ENCODE measurements around the gene UCHL3. TPM values are rescaled to one million over a fixed set of nuclear protein-coding genes. Genes with fewer than 3 reads are reported as not detected.

The UCHL3 gene
- total RNA-seq, 2 experiments from 2014 or later = 34.7 to 49.5 TPM

GRCh38 chr13:75554981-75555380 lies 5.4 kb downstream of the UCHL3 start:
- BruUV-seq (replicated peaks) = no TSS peak
- POLR2A ChIA-PET = interaction anchor here (0.6 to 1.5 kb wide), 5 partner anchors 16 to 116 kb away, joined by 3 read pairs; partner anchors contain the start of gene COMMD6
- CTCF ChIA-PET (ENCODE audit: unreplicated experiment) = no interaction called here
- H3K4me2 ChIP-seq (ENCODE audit: low read length) = no peak overlapping the region
- no peak overlapping the region for H3K4me3 ChIP-seq (ENCODE audit: low read depth, low read length, poor library complexity, severe bottlenecking)
- no peak for DNase-seq (ENCODE audit: low spot score)
- peaks cover 48% of the 10 kb centered on the region for H3K36me3 ChIP-seq (ENCODE audit: insufficient read depth, low read length)
- no peak overlapping the region for H2AFZ ChIP-seq (ENCODE audit: low read length)
- no peaks in the 10 kb centered on the region for H3K9me3 ChIP-seq (ENCODE audit: low read length)
- no peak overlapping the region for H3K27ac ChIP-seq (ENCODE audit: low read depth, low read length, poor library complexity, severe bottlenecking)
- intact Hi-C loops (cut with micrococcal nuclease; ENCODE audit: unreplicated experiment) = no loop called here
- TF ChIP-seq, protein P1, sequence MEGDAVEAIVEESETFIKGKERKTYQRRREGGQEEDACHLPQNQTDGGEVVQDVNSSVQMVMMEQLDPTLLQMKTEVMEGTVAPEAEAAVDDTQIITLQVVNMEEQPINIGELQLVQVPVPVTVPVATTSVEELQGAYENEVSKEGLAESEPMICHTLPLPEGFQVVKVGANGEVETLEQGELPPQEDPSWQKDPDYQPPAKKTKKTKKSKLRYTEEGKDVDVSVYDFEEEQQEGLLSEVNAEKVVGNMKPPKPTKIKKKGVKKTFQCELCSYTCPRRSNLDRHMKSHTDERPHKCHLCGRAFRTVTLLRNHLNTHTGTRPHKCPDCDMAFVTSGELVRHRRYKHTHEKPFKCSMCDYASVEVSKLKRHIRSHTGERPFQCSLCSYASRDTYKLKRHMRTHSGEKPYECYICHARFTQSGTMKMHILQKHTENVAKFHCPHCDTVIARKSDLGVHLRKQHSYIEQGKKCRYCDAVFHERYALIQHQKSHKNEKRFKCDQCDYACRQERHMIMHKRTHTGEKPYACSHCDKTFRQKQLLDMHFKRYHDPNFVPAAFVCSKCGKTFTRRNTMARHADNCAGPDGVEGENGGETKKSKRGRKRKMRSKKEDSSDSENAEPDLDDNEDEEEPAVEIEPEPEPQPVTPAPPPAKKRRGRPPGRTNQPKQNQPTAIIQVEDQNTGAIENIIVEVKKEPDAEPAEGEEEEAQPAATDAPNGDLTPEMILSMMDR (conservative IDR thresholded peaks at IDR 0.05; ENCODE audit: low read length) = no peak
- no peak for TF ChIP-seq EZH2phosphoT487 (IDR thresholded peaks at IDR 0.05; ENCODE audit: borderline replicate concordance, low read depth, low read length)
- H3K4me1 ChIP-seq (ENCODE audit: insufficient read depth, low read length, poor library complexity, severe bottlenecking) = peaks cover 17% of the 10 kb centered on the region
- H3K79me2 ChIP-seq (ENCODE audit: insufficient read depth, low read depth, low read length) = peaks cover 45% of the 10 kb centered on the region; the same call in 1 of the 2 replicates
- peaks cover 6% of the 10 kb centered on the region for H4K20me1 ChIP-seq (ENCODE audit: insufficient read depth, low read length)
- H3K9me2 ChIP-seq (ENCODE audit: insufficient read depth, low read length) = no peaks in the 10 kb centered on the region

DNA sequence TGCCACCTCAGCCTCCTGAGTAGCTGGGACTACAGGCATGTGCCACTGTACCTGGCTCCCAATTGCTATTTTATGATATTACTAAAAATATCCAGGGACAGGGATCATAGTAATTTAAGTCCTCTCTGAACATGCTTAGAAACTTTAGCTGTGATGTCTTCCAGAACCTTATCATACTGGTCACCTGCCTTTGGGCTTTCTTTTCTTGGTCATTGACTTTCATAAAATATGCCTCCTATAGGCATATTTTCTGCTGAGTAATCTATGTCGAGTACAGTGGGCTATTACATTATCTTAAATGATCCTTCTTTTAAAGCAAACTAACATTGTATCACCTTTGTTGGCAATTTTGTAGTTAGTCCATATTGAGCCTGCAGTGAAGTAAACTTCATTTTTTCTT lies 6.2 kb downstream of the UCHL3 start:
- BruUV-seq (replicated peaks) = no TSS peak
- CTCF ChIA-PET (ENCODE audit: unreplicated experiment) = no interaction called here
- H3K9me2 ChIP-seq (ENCODE audit: insufficient read depth, low read length) = no peaks in the 10 kb centered on the region

DNA sequence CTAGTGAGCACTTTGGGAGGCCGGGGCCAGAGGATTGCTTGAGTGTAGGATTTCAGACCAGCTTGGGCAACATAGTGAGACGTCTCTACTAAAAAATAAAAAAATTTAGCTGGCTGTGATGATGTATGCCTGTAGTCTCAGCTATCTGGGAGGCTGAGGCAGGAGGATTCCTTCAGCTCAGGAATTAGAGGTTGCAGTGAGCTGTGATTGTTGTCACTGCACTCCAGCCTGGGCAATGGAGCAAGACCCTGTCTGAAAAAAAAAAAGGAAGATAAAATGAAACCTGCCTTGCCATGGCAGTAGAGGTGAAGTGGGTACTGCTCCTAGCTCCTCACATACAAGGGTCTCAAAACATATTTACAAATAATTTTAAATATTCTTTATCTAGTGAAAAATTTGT lies 7.4 kb downstream of the UCHL3 start:
- Histone ChIP-seq H3K9me2 (ENCODE audit: insufficient read depth, low read length) (no peaks in the 10 kb centered on the region), H4K20me1 (ENCODE audit: insufficient read depth, low read length) (no peaks in the 10 kb centered on the region; the same call in 1 of the 2 replicates), H3K9me3 (ENCODE audit: low read length) (no peaks in the 10 kb centered on the region), H2AFZ (ENCODE audit: low read length) (no peak overlapping the region), H3K4me1 (ENCODE audit: insufficient read depth, low read length, poor library complexity, severe bottlenecking) (peaks cover 3% of the 10 kb centered on the region), H3K79me2 (ENCODE audit: insufficient read depth, low read depth, low read length) (peaks cover 26% of the 10 kb centered on the region; the same call in 1 of the 2 replicates), H3K4me3 (ENCODE audit: low read depth, low read length, poor library complexity, severe bottlenecking) (no peak overlapping the region), H3K4me2 (ENCODE audit: low read length) (no peak overlapping the region), H3K36me3 (ENCODE audit: insufficient read depth, low read length) (peaks cover 64% of the 10 kb centered on the region), H3K27ac (ENCODE audit: low read depth, low read length, poor library complexity, severe bottlenecking) (no peak overlapping the region)
- intact Hi-C loops (cut with micrococcal nuclease; ENCODE audit: unreplicated experiment) = no loop called here
- BruUV-seq (replicated peaks) = no TSS peak
- ChIA-PET CTCF (ENCODE audit: unreplicated experiment) (no interaction called here), POLR2A (interaction anchor here (0.7 kb wide), 1 partner anchor 173 kb away, joined by 3 read pairs; no protein-coding TSS in a partner anchor)
- DNase-seq (ENCODE audit: low spot score) = no peak
- TF ChIP-seq, protein P1 (conservative IDR thresholded peaks at IDR 0.05; ENCODE audit: low read length) = no peak
- TF ChIP-seq EZH2phosphoT487 (IDR thresholded peaks at IDR 0.05; ENCODE audit: borderline replicate concordance, low read depth, low read length) = no peak

More for the DNA sequence above, 6.2 kb downstream of the UCHL3 start:
- TF ChIP-seq, protein P1 (conservative IDR thresholded peaks at IDR 0.05; ENCODE audit: low read length) = no peak
- TF ChIP-seq EZH2phosphoT487 (IDR thresholded peaks at IDR 0.05; ENCODE audit: borderline replicate concordance, low read depth, low read length) = no peak
- DNase-seq (ENCODE audit: low spot score) = no peak
- H3K9me3 ChIP-seq (ENCODE audit: low read length) = no peaks in the 10 kb centered on the region
- no peak overlapping the region for H3K4me3 ChIP-seq (ENCODE audit: low read depth, low read length, poor library complexity, severe bottlenecking)
- H2AFZ ChIP-seq (ENCODE audit: low read length) = no peak overlapping the region
- no peak overlapping the region for H3K27ac ChIP-seq (ENCODE audit: low read depth, low read length, poor library complexity, severe bottlenecking)
- no peaks in the 10 kb centered on the region; the same call in 1 of the 2 replicates for H4K20me1 ChIP-seq (ENCODE audit: insufficient read depth, low read length)
- peaks cover 54% of the 10 kb centered on the region for H3K36me3 ChIP-seq (ENCODE audit: insufficient read depth, low read length)
- intact Hi-C loops (cut with micrococcal nuclease; ENCODE audit: unreplicated experiment) = no loop called here
- peaks cover 37% of the 10 kb centered on the region; the same call in 1 of the 2 replicates for H3K79me2 ChIP-seq (ENCODE audit: insufficient read depth, low read depth, low read length)
- POLR2A ChIA-PET = no interaction called here
- no peak overlapping the region for H3K4me2 ChIP-seq (ENCODE audit: low read length)
- H3K4me1 ChIP-seq (ENCODE audit: insufficient read depth, low read length, poor library complexity, severe bottlenecking) = peaks cover 12% of the 10 kb centered on the region
